OCI-LY7 (cell line): Measurements from ENCODE around the gene FGF3.

ENCODE experiments used
- CTCF ChIP-seq: fragments of 200-600 bp; sonication (generic); conservative IDR thresholded peaks from 2 replicates; pipeline ENCODE4 v1.5.1; 2014; ENCODE audit warnings: mild to moderate bottlenecking, antibody characterized with exemption, low read length, moderate library complexity, mixed read lengths
- EZH2phosphoT487 ChIP-seq: fragments of 200-600 bp; sonication (generic); IDR thresholded peaks from 2 replicates; pipeline ENCODE4 v1.6.1; 2018; ENCODE audit warnings: low read depth, borderline replicate concordance, mild to moderate bottlenecking, mixed run types, antibody characterized with exemption, low read length, moderate library complexity, mixed read lengths

- TF ChIP-seq CTCF (no peak), EZH2phosphoT487 (no peak)
Observed at GRCh38 chr11:69816671-69817070, 2.5 kb downstream of the FGF3 start.
